C4-2B (cell line): ENCODE data around the gene CIAO2B.

Experiments
- CTCF ChIP-seq: fragments of 450-650 bp; conservative IDR thresholded peaks from 2 replicates; pipeline ENCODE4 v1.5.1; 2017; ENCODE audit warnings: mild to moderate bottlenecking
- ZFX ChIP-seq: fragments of 450-650 bp; IDR thresholded peaks from 2 replicates; pipeline ENCODE4 v1.6.1; 2017

- peak; percentile 76 for TF ChIP-seq CTCF
- no peak for TF ChIP-seq ZFX
Observed at GRCh38 chr16:66894948-66895688, 39.1 kb downstream of the CIAO2B start.
